Kidney (tissue), 14 donors: Measurements from ENCODE around the gene ZNF670. TPM values are rescaled to one million over a fixed set of nuclear protein-coding genes. Genes with fewer than 3 reads are reported as not detected.

Source experiments
- DNase-seq, 5 donors: peaks; one replicate each; pipeline ENCODE4 v3.0.0-alpha.2; 2013 to 2020
- FAIRE-seq: peaks from 2 replicates; lab custom pipeline; 2012; peaks lifted over from hg19 to GRCh38; lab: Jason Lieb, UNC
- H3K27ac ChIP-seq, 2 donors: one replicate each; pipeline ENCODE4 v1.7.0; 2013; ENCODE audit warnings: low read depth in 2 of 2, low read length in 2 of 2, inconsistent platforms in 1 of 2
- H3K27me3 ChIP-seq: one replicate; pipeline ENCODE4 v1.7.1; 2013; ENCODE audit warnings: low read length, inconsistent platforms; ENCODE audit not compliant: control insufficient read depth, insufficient read depth
- H3K36me3 ChIP-seq, 3 donors: one replicate each; pipeline versions ENCODE4 v1.7.0 to v1.7.1; 2013; ENCODE audit warnings: low read length in 3 of 3, control low read depth in 1 of 3, inconsistent platforms in 1 of 3; ENCODE audit not compliant: insufficient read depth in 3 of 3, control insufficient read depth in 2 of 3
- H3K4me1 ChIP-seq, 3 donors: one replicate each; pipeline versions ENCODE4 v1.7.0 to v1.7.1; 2013; ENCODE audit warnings: low read length in 3 of 3, inconsistent platforms in 1 of 3, low read depth in 1 of 3; ENCODE audit not compliant: control insufficient read depth in 2 of 3, insufficient read depth in 2 of 3
- H3K4me3 ChIP-seq, 3 donors: one replicate each; pipeline versions ENCODE4 v1.7.0 to v1.8.1; 2013; ENCODE audit warnings: low read length in 3 of 3, control low read depth in 1 of 3, inconsistent platforms in 1 of 3
- H3K9ac ChIP-seq, 3 donors: one replicate each; pipeline versions ENCODE4 v1.7.0 to v1.7.1; 2013; ENCODE audit warnings: low read length in 3 of 3, control low read depth in 1 of 3, inconsistent platforms in 1 of 3
- H3K9me3 ChIP-seq, 3 donors: one replicate each; pipeline versions ENCODE4 v1.7.0 to v1.7.1; 2013; ENCODE audit warnings: low read length in 3 of 3, control low read depth in 1 of 3, inconsistent platforms in 1 of 3; ENCODE audit not compliant: control insufficient read depth in 2 of 3, insufficient read depth in 1 of 3
- intact Hi-C: fragments of 100-400 bp; cut with DNase I; formaldehyde crosslinking; loops from one replicate; pipeline ENCODE4 v1.11.1; 2022
- polyA plus RNA-seq: library from polyadenylated mRNA; stranded (reverse); fragments of 350-450 nt; fragmentation: Illumina TruSeq; extraction: RNeasy Lipid Tissue Mini Kit (QIAGEN cat#74804); gene quantifications from one replicate; pipeline ENCODE4 v1.2.3, GENCODE V29; 2014; ENCODE audit warnings: low read depth, low replicate concordance; ENCODE audit not compliant: insufficient read depth
- total RNA-seq: library from RNA; stranded (reverse); fragmentation: NEBNext Ultra II Directional; extraction: Animal tissue kit (Norgen Biotek cat#: 25700); gene quantifications from one replicate; pipeline ENCODE4 v1.2.1, GENCODE V29; 2021
- TF ChIP-seq, protein P1 (sequence below): IDR thresholded peaks from 3 replicates; pipeline ENCODE4 v1.5.1; 2012; ENCODE audit warnings: mild to moderate bottlenecking, moderate library complexity, borderline replicate concordance; ENCODE audit not compliant: insufficient read depth; ENCODE audit errors: extremely low read depth
- donor health status: control.
- donor health status: control.
- donor health status: control.
- donor health status: control.
- donor health status: control.
- donor health status: DM: yes; HTN: yes; CAD: no.
- donor health status: Normal renal cell carcinoma (clear cell type).

Gene ZNF670
- total and polyA plus RNA-seq, 2 donors from 2014 or later: 2.0 to 2.9 TPM

DNA sequence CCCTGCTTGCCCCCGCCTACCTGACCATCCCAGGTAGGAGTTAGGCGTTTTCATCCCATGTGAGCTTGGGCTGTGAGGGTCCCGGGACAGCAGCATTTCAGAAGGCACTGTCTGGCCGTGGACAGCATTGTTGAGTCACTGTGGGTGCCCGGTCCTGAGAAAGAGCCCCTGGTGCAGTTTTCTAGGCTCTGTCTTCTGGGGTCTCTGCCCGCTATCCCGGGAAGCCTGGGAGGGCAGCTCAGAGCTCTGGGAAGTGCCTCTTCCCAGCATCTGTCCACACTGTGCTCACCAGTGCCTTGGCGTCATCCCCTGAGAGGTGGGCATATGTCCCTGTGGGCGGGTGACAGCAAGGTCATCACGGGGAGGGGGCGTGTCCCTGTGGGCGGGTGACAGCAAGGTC, 36.9 kb upstream of the ZNF670 start:
- Histone ChIP-seq H3K9ac (no peak overlapping the region), H3K27me3 (no peaks in the 10 kb centered on the region), H3K4me3 (no peak overlapping the region), H3K27ac (no peak overlapping the region), H3K9me3 (no peaks in the 10 kb centered on the region), H3K4me1 (no peaks in the 10 kb centered on the region), H3K36me3 (no peaks in the 10 kb centered on the region)
- TF ChIP-seq, protein P1, sequence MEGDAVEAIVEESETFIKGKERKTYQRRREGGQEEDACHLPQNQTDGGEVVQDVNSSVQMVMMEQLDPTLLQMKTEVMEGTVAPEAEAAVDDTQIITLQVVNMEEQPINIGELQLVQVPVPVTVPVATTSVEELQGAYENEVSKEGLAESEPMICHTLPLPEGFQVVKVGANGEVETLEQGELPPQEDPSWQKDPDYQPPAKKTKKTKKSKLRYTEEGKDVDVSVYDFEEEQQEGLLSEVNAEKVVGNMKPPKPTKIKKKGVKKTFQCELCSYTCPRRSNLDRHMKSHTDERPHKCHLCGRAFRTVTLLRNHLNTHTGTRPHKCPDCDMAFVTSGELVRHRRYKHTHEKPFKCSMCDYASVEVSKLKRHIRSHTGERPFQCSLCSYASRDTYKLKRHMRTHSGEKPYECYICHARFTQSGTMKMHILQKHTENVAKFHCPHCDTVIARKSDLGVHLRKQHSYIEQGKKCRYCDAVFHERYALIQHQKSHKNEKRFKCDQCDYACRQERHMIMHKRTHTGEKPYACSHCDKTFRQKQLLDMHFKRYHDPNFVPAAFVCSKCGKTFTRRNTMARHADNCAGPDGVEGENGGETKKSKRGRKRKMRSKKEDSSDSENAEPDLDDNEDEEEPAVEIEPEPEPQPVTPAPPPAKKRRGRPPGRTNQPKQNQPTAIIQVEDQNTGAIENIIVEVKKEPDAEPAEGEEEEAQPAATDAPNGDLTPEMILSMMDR: no peak
- no peak for FAIRE-seq
- intact Hi-C loops: no loop called here
- no peak for DNase-seq

DNA sequence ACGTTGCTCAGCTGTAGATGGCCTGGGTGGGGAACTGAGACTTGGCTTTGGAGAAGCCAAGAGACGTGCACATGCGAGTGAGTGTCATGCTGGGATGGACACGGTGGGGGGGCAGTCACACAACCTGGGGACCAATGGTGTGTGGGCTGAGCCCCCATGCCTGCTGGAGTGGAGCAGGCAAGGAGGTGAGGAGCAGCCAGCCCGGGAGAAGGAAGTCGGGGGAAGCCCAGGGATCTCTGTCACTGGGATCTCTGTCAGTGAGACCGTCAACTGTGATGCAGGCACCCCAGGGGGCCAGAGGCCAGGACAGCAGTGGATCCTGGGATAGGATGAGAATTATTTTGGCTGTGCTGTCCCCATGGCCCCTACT, 36.5 kb upstream of the ZNF670 start:
- intact Hi-C loops: no loop called here
- Histone ChIP-seq H3K27me3 (no peaks in the 10 kb centered on the region), H3K9me3 (no peaks in the 10 kb centered on the region), H3K9ac (no peak overlapping the region), H3K4me3 (no peak overlapping the region), H3K4me1 (no peaks in the 10 kb centered on the region), H3K36me3 (no peaks in the 10 kb centered on the region), H3K27ac (no peak overlapping the region)
- no peak for DNase-seq
- FAIRE-seq: no peak
- TF ChIP-seq, protein P1: no peak

DNA sequence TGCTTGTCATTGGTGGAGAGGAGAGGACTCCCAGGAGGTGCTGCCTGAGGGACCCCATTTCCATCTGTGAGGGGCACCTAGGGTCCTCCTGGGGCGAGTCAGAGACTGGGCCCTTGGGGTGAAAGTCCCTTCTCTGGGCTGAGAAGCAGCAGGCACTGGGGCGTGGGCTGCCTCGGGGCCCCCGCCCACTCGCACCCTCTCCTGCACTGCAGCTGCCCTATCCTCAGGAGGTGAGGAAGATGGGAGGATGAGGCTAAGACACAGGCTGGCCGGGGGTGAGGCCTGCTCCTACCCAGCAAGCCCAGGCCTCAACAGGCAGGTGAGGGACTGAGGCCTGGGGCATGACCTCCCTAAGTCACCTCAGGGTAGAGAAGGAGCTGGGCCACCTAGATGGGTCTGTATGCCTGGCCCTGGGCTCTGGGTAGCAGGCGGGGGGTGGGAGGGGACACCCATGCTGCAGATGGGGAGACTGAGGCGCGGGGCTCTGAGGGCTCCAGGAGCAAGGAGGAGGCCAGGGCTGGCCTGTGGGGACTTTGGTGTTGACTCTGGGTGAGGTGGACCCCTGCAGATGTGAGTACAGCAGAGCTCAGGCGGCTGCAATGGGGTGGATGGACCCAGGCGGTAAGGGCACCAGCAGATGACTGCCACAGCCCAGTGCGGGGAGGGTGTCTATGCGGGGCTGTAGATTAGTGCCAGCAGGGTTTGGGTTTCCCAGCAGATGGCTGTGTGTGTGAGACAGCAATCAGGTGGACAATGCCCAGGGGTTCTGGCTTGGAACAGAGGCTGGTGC, 35.9 kb upstream of the ZNF670 start:
- TF ChIP-seq, protein P1: no peak
- no peak for DNase-seq
- Histone ChIP-seq H3K36me3 (no peaks in the 10 kb centered on the region), H3K27me3 (no peaks in the 10 kb centered on the region), H3K4me1 (no peaks in the 10 kb centered on the region), H3K9me3 (no peaks in the 10 kb centered on the region), H3K4me3 (no peak overlapping the region), H3K27ac (no peak overlapping the region), H3K9ac (no peak overlapping the region)
- no peak for FAIRE-seq
- intact Hi-C loops: no loop called here
